CD4-positive, alpha-beta T cell treated with Interleukin-15 for 1 hour (primary cell): ENCODE results near the gene NAALADL2.
"Not testable (repeated sequence)": the region's sequence is repeated elsewhere in the genome, so short reads cannot be mapped to it uniquely, and the experiment has no call there.

Source experiments
- DNase-seq: peaks from one replicate; pipeline ENCODE4 v3.0.0-alpha.2; 2020

Gene NAALADL2

DNA sequence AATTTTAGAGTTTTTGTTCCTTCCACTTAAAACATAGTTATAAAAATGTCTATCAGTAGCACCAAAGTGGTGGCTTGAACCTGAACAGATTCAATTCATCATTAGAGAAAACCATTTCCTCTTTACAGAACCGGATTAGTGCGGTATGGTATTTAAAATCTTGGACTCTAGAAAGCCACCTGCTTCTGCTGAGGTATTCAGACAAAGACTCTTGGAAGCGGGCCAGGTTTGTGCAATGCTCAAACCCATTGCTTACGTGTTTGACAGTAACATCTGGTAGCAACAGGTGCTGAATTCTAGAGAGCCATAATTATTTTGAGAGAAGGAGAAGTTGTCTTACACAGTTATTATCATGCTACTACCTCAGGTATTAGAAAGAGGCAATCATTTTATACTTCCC lies 290.5 kb downstream of the NAALADL2 start:
- no peak for DNase-seq

DNA sequence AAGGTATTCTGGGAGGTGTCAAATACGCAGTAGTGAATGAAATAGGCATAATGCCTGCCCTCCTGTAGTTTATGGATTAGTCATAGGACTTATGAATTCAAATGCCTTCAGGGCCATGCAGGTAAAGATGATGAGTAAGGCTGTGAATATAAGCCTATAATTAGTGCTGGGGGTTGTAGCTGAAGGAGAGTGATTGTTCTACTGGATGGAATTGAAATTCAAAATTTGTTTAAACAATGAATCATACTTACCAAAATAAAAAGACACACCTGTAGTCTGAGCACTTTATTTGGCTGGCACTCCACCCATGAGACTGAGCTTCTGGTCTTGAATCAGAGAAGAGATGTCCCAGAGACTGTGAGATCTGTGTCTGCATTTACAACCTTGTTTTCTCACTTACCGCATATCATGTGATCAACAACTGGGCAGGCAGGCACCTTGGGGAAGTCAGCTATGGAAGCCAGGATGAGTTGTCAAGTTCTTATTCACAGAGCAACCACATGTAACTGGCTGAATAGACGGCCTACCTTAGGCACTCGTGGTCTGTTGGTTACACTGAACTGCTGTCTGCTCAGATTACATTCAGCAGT lies 291.8 kb downstream of the NAALADL2 start:
- no peak for DNase-seq

DNA sequence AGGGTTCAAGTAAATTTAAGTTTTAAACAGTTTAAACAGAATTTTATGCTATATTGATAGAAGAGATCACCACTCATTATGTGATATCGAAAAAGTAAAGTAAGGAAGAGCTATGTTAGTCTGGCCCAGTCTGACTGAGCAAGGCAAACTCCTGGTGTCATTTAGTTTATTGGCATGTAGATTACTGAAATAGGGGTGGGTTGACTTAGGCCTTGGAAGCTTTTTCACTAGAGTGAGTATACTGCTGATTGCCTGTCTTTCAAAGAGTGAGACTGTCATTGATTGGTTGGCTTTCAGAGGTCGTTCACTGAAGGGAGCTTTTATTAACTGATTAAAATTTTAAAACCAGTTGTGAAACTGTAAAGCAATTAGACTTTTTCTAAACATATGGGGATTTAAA lies 294.5 kb downstream of the NAALADL2 start:
- DNase-seq: no peak

DNA sequence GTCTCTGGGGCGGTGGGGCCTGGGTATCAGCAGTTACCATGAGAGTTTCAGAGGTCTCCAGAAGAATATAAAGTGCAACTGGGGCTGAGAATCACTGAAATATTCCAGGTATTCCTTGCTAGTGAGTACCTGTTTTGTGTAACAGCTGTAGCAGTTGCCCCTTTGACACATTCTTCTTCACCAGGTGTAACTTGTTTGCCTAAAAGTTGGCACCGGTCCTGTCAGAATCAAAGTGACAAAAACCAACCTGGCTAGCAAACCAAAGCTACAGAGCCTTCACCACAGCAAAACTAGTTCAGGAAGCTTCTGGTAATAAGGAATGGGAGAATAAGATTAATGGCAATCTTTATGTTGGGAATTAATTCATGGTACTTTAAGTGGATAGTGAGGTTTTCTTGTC lies 296.0 kb downstream of the NAALADL2 start:
- no peak for DNase-seq

DNA sequence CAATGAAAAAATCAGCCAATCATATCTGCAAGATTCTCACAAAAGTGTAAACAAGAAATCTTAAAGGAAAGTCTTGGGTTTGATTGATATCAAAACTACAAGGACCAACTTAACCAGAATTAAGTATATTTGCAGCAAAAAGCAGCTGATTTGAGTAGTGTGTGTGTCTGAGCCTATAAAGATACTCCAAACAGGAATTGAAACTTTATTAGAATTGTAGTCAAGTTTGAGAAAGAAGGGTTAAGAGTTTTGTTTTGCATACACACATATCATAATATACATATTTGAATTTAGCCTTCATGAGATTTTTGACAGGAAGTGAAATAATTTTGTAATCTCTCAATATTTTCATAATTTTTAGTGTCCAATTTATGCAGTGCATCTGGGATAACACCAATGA lies 300.1 kb downstream of the NAALADL2 start:
- no peak for DNase-seq

DNA sequence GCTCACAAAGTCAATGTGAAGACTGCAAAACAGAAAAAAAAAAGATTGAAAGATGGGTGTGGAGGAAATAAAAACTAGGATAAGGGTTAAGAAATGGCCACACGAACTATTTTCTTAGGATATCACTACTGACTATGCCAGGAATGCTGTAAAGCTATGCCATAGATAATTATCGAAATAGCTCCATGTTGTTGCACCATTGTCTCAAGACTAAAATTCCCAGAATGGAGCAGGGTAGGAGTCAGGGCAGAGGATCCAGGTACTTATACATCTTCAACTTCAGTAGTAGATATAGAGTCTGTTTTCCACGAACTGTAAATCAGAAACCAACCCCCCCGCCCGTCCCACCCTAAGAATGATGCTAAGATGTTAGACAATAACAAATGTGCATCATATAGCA lies 302.2 kb downstream of the NAALADL2 start:
- DNase-seq: no peak

DNA sequence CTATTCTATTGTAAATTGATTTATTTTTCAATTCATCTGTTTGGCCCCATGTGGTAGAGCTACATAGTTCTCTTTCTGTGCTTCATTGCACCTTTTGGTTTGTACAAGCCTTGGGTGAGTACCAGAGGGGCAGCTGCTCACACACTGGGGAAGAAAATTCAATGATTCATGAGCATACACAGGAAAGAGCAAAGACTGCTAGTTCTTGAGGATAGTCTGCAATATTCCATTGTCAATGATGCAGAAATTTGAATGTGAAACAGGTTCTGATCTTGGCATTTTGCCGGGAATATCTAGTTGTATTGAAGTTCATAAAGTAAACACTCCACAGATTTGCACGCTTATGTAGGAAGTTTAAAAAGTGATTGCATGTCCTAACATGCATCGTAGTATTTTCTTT lies 304.6 kb downstream of the NAALADL2 start:
- DNase-seq: no peak

DNA sequence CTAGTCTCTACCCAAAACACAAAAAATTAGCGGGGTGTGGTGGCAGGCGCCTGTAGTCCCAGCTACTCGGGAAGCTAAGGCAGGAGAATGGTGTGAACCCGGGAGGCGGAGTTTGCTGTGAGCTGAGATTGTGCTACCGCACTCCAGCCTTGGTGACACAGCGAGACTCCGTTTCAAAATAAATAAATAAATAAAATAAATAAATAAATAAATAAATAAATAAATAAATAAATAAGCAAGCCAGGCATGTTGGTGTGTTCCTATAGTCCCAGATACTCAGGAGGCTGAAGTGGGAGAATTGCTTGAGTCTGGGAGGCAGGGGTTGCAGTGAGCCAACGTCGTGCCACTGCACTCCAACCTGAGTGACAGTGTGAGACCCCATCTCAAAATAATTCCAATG lies 314.0 kb downstream of the NAALADL2 start:
- not testable (repeated sequence) for DNase-seq

DNA sequence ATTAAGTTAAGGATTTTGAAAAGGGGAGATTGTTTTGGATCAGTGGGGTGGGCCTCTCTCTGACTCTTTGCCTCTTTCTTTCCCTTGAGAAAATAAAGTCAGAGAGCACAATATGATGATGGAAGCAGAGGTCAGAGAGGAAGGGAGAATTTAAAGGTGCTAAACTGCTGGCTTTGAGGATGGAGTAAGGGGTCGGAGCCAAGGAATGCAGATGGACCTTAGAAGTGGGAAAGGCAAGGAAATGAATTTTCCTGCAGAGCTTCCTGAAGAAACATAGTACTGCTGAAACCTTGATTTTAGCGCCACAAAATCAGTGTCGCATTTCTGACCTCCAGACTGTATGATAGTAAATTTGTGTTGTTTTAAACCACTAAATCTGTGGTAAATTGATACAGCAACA lies 317.4 kb downstream of the NAALADL2 start:
- no peak for DNase-seq

DNA sequence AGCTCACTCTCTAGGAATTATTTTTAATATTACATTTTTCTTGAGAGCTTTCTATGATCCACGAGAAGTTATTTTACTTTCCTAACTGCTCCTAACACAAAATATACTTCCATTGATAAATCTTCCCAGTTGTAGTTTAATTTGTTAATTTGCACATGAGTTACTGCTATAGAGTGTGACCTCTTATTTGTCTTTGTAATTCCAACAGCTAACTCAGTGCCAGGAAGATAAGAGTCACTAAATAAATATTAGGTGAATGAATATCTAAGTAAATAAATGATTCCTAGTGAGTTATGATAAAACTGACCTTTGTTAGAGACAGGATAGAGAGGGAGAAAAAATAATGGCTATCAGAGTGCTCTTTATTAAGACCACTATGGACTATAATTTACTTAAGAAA lies 319.9 kb downstream of the NAALADL2 start:
- no peak for DNase-seq

DNA sequence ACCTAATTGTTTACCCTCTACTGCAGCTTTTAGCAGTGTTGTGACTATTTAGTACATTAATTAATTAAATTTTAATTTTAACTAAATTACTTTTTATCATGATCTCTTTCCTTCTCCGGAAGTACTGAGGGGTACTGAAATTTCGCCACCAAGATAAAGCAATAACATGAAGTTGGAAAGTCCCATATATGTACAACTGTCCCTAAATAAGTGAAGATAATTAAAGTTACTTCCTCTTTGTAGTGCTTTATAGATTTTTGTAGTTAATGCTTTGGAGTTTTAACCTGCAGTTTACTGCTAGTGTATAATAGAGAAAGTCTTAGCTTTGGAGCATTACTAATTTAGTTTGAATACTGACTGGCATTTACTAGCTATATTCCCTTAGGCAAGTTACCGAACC lies 325.3 kb downstream of the NAALADL2 start:
- no peak for DNase-seq

DNA sequence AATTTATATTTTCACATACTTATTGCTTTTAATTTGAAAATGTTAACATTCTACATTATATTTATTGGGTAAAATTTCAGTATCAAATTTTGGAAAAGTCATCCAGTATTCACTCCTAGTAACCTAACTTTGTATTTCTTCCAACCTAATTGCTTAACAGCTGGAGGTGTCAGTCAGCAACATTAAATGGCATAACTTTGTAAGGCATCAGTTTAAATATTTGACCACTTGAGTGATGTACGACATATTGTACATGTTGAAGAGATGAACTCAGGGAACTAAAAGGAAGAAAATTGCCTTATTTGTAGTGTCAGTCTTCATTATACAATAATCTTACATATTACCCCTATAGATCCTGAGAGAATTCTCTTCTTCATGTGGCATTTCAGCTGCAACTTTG lies 326.8 kb downstream of the NAALADL2 start:
- DNase-seq: no peak

DNA sequence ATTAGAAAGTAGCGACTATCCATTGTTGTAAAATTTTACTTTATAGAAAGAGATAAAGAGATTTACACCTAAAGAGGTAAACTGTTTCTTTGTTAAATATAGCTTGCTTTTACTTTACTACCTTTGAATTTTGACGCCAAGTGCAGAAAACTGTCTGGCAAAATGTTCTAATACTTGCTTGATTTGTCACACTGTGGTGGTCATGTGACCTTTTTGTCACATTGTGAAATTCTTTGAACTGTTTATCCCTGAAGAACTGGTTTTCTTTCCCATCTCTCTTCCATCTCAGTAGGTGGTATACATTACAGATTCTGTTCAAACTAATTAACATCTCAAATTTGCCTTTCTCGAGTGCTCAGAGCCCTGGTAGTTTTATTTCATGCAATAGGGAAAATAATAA lies 327.4 kb downstream of the NAALADL2 start:
- DNase-seq: no peak

DNA sequence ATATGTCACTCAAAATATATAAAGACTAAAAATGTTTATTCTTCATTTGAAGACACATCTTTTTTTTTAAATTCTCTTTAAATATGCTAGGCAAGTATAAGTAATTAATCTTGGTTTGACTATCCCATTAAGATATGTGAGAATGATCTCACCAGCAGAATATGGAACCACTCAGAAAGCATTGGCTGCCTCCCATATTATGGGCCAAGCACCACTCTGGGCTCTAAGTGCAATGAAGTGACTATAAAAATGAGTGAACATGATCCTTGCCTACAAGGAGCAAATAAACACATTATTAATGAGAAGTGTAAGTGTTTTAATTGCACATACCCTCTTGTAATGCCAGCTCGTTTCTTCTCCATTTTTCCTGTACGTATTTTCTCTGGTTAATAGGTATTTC lies 328.5 kb downstream of the NAALADL2 start:
- no peak for DNase-seq

DNA sequence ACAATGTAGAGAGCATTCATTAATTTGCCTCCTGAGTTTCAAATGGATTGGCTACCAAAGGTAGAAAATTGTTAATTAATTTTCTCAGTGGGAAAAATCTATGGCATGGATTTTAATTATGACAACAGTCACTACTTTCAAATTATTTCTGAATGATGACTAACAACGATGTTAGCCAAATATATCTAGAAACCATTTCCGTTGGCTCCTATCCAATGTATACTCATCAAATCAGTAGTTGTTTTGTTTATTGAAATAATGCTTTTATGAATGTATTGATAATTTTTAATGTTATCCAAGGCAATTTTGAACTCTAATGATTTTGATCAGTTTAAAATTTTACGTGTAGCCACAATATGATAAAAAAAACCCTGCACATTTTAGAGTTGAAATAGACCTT lies 333.4 kb downstream of the NAALADL2 start:
- no peak for DNase-seq

DNA sequence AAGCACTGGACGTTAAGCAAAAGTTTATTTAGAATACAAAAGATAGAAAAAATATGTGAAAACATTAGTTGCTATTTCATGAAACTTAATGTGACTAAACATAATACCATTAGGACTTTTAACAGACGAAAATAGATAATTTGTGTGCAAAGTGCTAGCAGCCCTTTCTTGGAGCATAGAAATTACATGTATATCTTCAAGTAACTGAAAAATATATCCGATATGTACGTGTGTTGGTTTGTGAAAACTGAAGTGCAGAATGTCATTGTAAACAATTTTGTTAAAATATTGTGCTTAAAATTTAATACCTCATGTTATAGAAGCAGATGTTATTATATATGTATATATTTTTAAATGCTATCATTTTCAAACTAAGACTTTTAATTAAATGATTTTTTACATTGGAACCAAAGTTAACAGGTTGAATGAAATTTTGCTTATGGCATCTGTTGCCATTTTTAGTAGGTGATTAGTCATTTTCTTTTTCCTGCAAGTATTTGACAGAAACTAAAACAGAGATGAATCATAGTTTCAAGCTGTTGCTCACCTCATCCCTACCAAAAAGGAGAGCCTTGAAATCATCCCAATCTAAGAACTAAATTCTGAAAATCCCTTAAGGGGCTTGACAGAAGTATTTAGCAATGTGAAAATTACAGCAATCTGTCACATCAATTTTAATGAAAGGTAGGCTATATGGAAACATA lies 334.8 kb downstream of the NAALADL2 start:
- DNase-seq: no peak

DNA sequence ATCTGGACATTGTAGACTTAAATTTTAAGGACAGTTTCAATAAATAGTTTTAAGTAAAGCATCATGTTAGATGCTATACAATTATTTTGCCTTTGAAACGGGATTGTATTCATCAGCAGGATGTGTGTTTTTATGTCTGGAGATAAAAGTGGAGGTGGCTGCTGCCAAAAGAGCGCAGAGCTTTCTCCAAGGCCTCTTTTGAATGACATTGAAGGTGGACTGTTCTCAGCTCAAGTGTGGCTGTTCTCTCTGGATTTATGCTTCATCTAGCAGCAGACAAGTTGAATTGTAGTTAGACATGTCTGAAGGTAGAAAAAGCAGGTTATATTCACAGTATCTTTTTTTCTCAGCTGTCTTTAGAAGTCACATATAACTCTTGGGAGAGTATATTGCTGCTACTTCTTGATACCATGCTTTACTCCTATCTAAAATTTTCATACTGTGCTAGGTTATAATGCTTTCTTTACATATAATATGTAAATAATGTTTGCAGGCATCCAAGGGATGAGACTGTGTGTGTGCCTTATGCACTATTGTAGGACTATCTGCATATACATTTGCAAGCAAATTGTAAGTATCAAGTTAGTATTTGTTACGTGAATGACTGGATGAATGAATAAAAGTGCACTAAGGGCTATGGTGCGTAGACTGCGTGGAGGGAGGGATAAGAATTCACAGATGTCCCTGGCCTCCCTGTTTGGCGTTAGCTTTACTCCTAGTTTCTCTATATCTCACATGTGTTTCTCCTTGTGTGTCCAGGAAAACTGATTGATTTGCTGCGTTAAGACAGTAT lies 340.1 kb downstream of the NAALADL2 start:
- DNase-seq: no peak

DNA sequence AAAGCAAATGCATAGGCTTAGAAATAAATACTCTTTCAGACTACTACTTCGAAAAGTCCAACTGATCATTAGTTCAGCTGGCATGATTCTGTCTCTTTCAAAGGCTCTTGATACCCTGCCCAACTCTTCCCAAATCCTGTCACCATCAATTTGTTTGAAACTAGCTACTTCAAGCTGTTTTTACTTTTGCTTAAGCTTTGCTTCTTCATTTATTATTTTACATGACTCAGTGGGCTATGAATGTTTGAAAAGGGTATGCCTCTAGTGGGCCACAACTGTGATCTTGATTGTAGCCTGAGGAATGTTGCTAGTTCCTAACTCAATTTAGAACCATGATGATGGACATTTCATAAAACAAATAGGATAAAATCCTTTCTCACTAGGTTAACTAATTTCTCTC lies 340.8 kb downstream of the NAALADL2 start:
- no peak for DNase-seq

DNA sequence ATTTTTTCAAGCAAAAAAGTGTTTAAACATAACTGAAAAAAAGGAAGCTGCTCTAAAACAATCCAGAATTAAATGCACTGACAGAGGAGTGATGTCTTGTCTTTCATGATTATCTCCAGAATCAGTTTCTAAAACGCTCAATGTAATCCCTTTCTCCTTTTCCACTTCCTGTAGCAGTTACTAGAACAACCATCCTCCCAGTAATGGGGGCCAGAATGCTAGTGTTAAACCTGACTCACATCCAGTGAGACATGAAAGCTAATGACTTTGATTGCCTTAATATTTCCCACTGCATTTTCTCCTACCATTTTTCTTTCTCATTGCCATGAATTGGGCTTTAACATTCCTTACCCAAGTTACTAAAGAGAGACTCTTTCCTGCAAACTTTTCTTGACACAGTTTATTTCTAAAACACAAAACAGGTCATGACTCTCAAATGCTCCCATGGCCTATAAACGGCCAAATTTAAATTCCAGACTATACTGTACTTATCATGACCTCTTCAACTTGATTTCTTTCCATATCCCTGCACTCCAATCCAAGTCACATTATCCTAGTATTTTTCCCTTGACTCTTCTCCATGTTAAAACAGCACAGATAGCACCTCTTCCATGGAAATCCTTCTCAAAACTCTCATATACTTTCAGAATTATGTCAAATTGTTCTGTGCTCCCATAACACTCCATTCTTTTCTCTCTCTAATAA lies 341.4 kb downstream of the NAALADL2 start:
- DNase-seq: no peak

DNA sequence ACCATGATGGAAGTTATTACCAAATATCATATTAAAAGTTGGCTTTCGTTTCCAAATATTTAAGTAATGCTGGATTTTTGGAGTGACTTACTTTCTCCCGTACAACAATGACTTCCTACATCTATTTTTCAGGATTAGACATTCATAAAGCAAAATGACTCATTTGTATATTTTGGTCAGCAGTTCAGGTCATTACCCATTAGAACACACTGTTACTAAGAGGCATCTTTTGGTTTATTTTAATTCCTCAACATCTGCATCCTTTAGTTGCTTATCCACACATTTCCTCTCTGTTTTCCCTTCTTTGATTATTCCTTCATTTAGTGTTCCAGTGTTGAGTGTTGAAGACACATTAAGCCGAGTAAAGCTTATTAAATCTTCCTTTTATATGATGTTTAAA lies 348.2 kb downstream of the NAALADL2 start:
- no peak for DNase-seq

DNA sequence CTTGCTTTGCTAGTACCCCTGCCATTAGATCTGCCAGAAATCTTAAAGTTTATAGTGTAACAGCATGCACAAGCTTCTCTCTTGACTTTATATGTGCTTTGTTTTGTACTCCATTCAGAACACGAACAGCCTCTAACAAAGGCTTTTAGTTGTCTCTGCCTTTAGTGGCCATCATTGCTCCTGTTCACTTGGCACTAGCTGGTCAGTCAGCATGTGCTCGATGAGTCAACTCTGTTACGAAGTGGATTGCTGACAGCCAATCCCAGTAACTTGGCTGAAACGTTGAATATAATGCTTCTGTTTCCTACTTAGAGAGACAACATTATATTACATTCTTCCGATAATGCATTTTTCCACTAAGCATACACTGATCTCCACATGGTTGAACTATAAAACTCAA lies 349.2 kb downstream of the NAALADL2 start:
- no peak for DNase-seq

DNA sequence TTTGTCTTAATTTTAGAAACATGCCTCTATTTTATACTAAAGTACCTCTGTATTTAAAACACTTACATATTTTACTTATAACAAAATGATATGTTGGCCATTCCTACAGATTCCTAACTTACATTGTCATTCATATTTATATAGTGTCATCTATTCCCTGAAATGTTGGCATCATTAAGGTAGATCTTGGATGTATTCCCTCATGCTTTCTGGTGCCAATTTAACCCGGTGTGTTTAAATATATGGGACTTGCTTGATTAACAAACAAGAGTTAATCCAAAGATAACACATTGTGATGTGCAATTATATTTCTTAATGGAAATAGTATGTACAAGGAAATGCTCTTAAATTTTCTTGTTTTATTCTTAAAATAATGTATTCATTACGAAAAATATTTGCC lies 352.3 kb downstream of the NAALADL2 start:
- no peak for DNase-seq

DNA sequence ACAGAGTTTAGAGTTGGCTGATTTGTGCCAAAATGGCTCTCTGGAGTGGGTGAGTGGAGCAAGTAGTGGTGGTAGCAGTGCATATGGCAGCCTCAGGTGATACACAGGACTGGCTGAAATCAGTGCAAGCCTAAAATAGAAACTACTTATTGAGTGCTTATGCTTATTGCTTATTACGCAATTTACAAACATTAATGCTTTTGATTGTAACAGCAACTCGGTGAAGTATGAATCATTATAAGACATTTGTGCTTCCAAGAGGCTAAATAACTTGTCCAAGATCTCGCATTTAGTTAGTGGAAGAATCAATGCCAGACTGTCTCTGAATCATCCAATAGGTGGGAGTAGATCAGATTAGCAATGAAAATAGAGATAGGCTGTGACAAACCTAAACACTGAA lies 353.8 kb downstream of the NAALADL2 start:
- no peak for DNase-seq

DNA sequence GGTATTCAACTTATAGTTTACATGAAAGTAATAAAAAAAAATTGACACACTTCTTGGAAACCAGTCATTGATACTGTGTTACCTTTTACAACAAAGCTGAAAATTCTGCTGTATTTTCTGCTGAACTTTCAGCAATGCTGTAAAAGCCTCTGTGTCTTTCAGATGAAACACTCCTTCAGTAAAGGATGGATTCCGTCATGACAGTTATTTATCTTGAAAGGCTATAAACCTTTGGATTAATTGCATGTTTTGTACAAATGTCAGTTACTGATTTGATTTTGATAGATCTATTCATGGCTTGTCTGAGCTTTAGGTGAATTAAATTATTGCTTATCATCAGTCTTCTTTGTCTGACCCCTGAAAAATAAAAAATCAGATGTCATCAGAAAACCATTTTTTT lies 355.1 kb downstream of the NAALADL2 start:
- no peak for DNase-seq
